Transverse colon (tissue), 3 donors: ENCODE measurements around the gene RAP1GAP2.

Experiments used
- CTCF ChIP-seq, 5 experiments: fragments of 200-600 bp in 3 of 5; fragments of 450-650 bp in 2 of 5; sonication (generic) in 3 of 5; IDR thresholded peaks; 1 replicate in 2 of 5; 2 replicates in 3 of 5; pipeline ENCODE4 v1.5.1; 2016 to 2017; ENCODE audit warnings: antibody characterized with exemption in 5 of 5, inconsistent platforms in 3 of 5, mild to moderate bottlenecking in 2 of 5, moderate library complexity in 1 of 5
- EP300 ChIP-seq: sonication (generic); formaldehyde crosslinking; IDR thresholded peaks from one replicate; pipeline ENCODE4 v1.6.1; 2017; ENCODE audit warnings: antibody characterized with exemption, low read depth

- no peak for TF ChIP-seq CTCF (IDR thresholded peaks at IDR 0.05)
- TF ChIP-seq EP300 = no peak
These were observed 109.7 kb downstream of the RAP1GAP2 start for GRCh38 chr17:2905696-2906501.
